ENCODE results near the gene LILRA6. TPM values are rescaled to one million over a fixed set of nuclear protein-coding genes. Genes with fewer than 3 reads are reported as not detected.
"Not testable (repeated sequence)": the region's sequence is repeated elsewhere in the genome, so short reads cannot be mapped to it uniquely, and the experiment has no call there.

The LILRA6 gene
- total RNA-seq, 4 donors from 2014 or later: 0.19 to 1.1 (median 0.52) TPM; not detected in 1

- H3K27me3 ChIP-seq: no peaks in the 10 kb centered on the region
- peaks cover 0 to 41% of the 10 kb centered on the region in 2 donors for H3K36me3 ChIP-seq
- no peaks in the 10 kb centered on the region for H3K9me3 ChIP-seq
- H3K27ac ChIP-seq: peak overlapping the region; percentile 88 to 95 (median 92)
- DNase-seq (no peak), ATAC-seq (no peak)
- H3K4me3 ChIP-seq: peak overlapping the region; percentile 76 to 86 (median 77)
- TF ChIP-seq CTCF (IDR thresholded peaks at IDR 0.05 in 4 of 5, conservative IDR thresholded peaks at IDR 0.05 in 1 of 5) (no peak), POLR2A (IDR thresholded peaks at IDR 0.05) (no peak)
- H3K4me1 ChIP-seq: peaks cover 46 to 47% of the 10 kb centered on the region in 2 donors
- in situ Hi-C loops (cut with MboI; ENCODE audit: low sequenced_read_pairs in 4 of 4) (loop anchor here in 1 of 4 donors (10.0 kb wide), 1 partner anchor 254 kb away; no protein-coding TSS in a partner anchor), intact Hi-C loops (cut with DNase I; ENCODE audit: low total_unique reads) (loop anchor here (5.0 to 10.0 kb wide), 3 partner anchors 39 to 1404 kb away; partner anchors contain the start of genes ZNF524 and ZNF865)
Observed at GRCh38 chr19:54201172-54201701, 41.4 kb downstream of the LILRA6 start.

GRCh38 chr19:54199401-54199800 lies 43.2 kb downstream of the LILRA6 start:
- TF ChIP-seq CTCF (IDR thresholded peaks at IDR 0.05 in 4 of 5, conservative IDR thresholded peaks at IDR 0.05 in 1 of 5) (no peak), POLR2A (IDR thresholded peaks at IDR 0.05) (no peak)
- intact Hi-C loops (cut with DNase I; ENCODE audit: low total_unique reads): no loop called here
- no peak for DNase-seq
- no peak overlapping the region for H3K4me3 ChIP-seq
- H3K36me3 ChIP-seq: peaks cover 0 to 28% of the 10 kb centered on the region in 2 donors
- no peaks in the 10 kb centered on the region for H3K27me3 ChIP-seq
- no peak for ATAC-seq
- no peaks in the 10 kb centered on the region for H3K9me3 ChIP-seq
- H3K27ac ChIP-seq: peak overlapping the region; percentile 5 to 95 (median 92)
- in situ Hi-C loops (cut with MboI; ENCODE audit: low sequenced_read_pairs in 4 of 4): no loop called here
- H3K4me1 ChIP-seq: peaks cover 32 to 34% of the 10 kb centered on the region in 2 donors

- peaks cover 5 to 28% of the 10 kb centered on the region in 2 donors for H3K36me3 ChIP-seq
- H3K4me3 ChIP-seq: no peak overlapping the region
- intact Hi-C loops (cut with DNase I; ENCODE audit: low total_unique reads) (no loop called here), in situ Hi-C loops (cut with MboI; ENCODE audit: low sequenced_read_pairs in 4 of 4) (no loop called here)
- TF ChIP-seq POLR2A (IDR thresholded peaks at IDR 0.05) (no peak), CTCF (IDR thresholded peaks at IDR 0.05 in 4 of 5, conservative IDR thresholded peaks at IDR 0.05 in 1 of 5) (no peak)
- H3K27me3 ChIP-seq: no peaks in the 10 kb centered on the region
- DNase-seq (no peak), ATAC-seq (no peak)
- peaks cover 12 to 13% of the 10 kb centered on the region in 2 donors for H3K4me1 ChIP-seq
- no peaks in the 10 kb centered on the region for H3K9me3 ChIP-seq
- H3K27ac ChIP-seq: no peak overlapping the region
Observed at GRCh38 chr19:54197121-54197520, 45.5 kb downstream of the LILRA6 start.

GRCh38 chr19:54196536-54196935 lies 46.1 kb downstream of the LILRA6 start:
- Histone ChIP-seq H3K27me3 (no peaks in the 10 kb centered on the region), H3K36me3 (peaks cover 5 to 25% of the 10 kb centered on the region in 2 donors), H3K27ac (no peak overlapping the region), H3K4me1 (peaks cover 12 to 13% of the 10 kb centered on the region in 2 donors), H3K4me3 (no peak overlapping the region), H3K9me3 (no peaks in the 10 kb centered on the region)
- TF ChIP-seq POLR2A (IDR thresholded peaks at IDR 0.05) (no peak), CTCF (IDR thresholded peaks at IDR 0.05 in 4 of 5, conservative IDR thresholded peaks at IDR 0.05 in 1 of 5) (no peak)
- no peak for DNase-seq
- intact Hi-C loops (cut with DNase I; ENCODE audit: low total_unique reads): no loop called here
- no peak for ATAC-seq
- in situ Hi-C loops (cut with MboI; ENCODE audit: low sequenced_read_pairs in 4 of 4): no loop called here

GRCh38 chr19:54194463-54194862 lies 48.1 kb downstream of the LILRA6 start:
- intact Hi-C loops (cut with DNase I; ENCODE audit: low total_unique reads); in situ Hi-C loops (cut with MboI; ENCODE audit: low sequenced_read_pairs in 4 of 4); H3K9me3 ChIP-seq; ATAC-seq; H3K27ac ChIP-seq; DNase-seq; H3K27me3 ChIP-seq; H3K4me3 ChIP-seq: not testable (repeated sequence)
- peaks cover 9 to 12% of the 10 kb centered on the region in 2 donors for H3K4me1 ChIP-seq
- H3K36me3 ChIP-seq: peaks cover 5 to 25% of the 10 kb centered on the region in 2 donors
